Activated T-cell treated with anti-CD3 and anti-CD28 coated beads, Interleukin-2, amount 50 U/mL, for 4 hours (primary cell): ENCODE measurements around the gene SLC26A4. TPM values are rescaled to one million over a fixed set of nuclear protein-coding genes. Genes with fewer than 3 reads are reported as not detected.

Source experiments
- total RNA-seq, 3 donors: library from RNA; stranded (reverse); gene quantifications; one replicate each; pipeline ENCODE4 v1.2.1, GENCODE V29; 2021

Gene SLC26A4
- total RNA-seq, 3 donors from 2014 or later = 0.68 to 2.0 (median 0.71) TPM

Other genes with a start within 250 kb of the SLC26A4 start
- not detected for gene GPR22, start 190.8 kb upstream of the SLC26A4 start, total RNA-seq
- gene COG5, start 96.9 kb upstream of the SLC26A4 start, total RNA-seq = 10 to 100 TPM; 30.3 to 40.9 (median 40.0) TPM
- 10 to 100 TPM in 1 of 3 donors, 1 to 10 TPM in 2; 9.5 to 11.6 (median 9.5) TPM for gene DUS4L, start 96.9 kb upstream of the SLC26A4 start, total RNA-seq
- 10 to 100 TPM; 26.5 to 29.2 (median 27.8) TPM for gene BCAP29, start 80.6 kb upstream of the SLC26A4 start, total RNA-seq
- gene CBLL1, start 83.3 kb downstream of the SLC26A4 start, total RNA-seq = 10 to 100 TPM; 37.2 to 45.9 (median 42.7) TPM
- gene SLC26A3, start 142.4 kb downstream of the SLC26A4 start, total RNA-seq = under 1 TPM; 0.19 to 0.48 (median 0.37) TPM
- gene DLD, start 230.4 kb downstream of the SLC26A4 start, total RNA-seq = 100 to 1,000 TPM; 100 to 105 (median 103) TPM